Measurements from ENCODE around the gene TPSAB1. TPM values are rescaled to one million over a fixed set of nuclear protein-coding genes. Genes with fewer than 3 reads are reported as not detected.
"Not testable (repeated sequence)": the region's sequence is repeated elsewhere in the genome, so short reads cannot be mapped to it uniquely, and the experiment has no call there.

Gene TPSAB1
- total RNA-seq: not detected
- polyA plus RNA-seq: not detected

GRCh38 chr16:1240436-1240835 is at the start of gene TPSAB1:
TPSAB1 (plus strand) TSS chr16:1240705; CDS start chr16:1240939, 234 bp downstream.
- H3K9me3 Mint-ChIP-seq; H3K9me3 ChIP-seq (ENCODE audit: low read length); H3K4me3 Mint-ChIP-seq; H3K27me3 ChIP-seq (ENCODE audit: insufficient read depth, low read length, poor library complexity, severe bottlenecking); H3K27ac ChIP-seq (ENCODE audit: low read depth, low read length); DNase-seq; H3K27me3 Mint-ChIP-seq; H3K4me1 ChIP-seq (ENCODE audit: insufficient read depth, low read length); H3K36me3 Mint-ChIP-seq; H3K36me3 ChIP-seq (ENCODE audit: insufficient read depth, low read length); CTCF ChIA-PET; POLR2A ChIA-PET; H3K27ac Mint-ChIP-seq; H3K4me1 Mint-ChIP-seq; H3K4me3 ChIP-seq (ENCODE audit: low read length): not testable (repeated sequence)

GRCh38 chr16:1190789-1191188 is 49.7 kb upstream of the TPSAB1 start:
- H3K27ac Mint-ChIP-seq; H3K4me1 Mint-ChIP-seq; H3K27me3 Mint-ChIP-seq; DNase-seq; H3K36me3 Mint-ChIP-seq; POLR2A ChIA-PET; H3K9me3 Mint-ChIP-seq; H3K27me3 ChIP-seq (ENCODE audit: insufficient read depth, low read length, poor library complexity, severe bottlenecking); H3K4me3 Mint-ChIP-seq; H3K36me3 ChIP-seq (ENCODE audit: insufficient read depth, low read length); H3K4me1 ChIP-seq (ENCODE audit: insufficient read depth, low read length); H3K9me3 ChIP-seq (ENCODE audit: low read length); H3K27ac ChIP-seq (ENCODE audit: low read depth, low read length); H3K4me3 ChIP-seq (ENCODE audit: low read length); CTCF ChIA-PET: not testable (repeated sequence)

GRCh38 chr16:1192384-1193073 is 48.0 kb upstream of the TPSAB1 start:
- no peak overlapping the region for H3K27ac Mint-ChIP-seq
- Histone ChIP-seq H3K27ac (ENCODE audit: low read depth, low read length) (no peak overlapping the region), H3K9me3 (ENCODE audit: low read length) (no peaks in the 10 kb centered on the region), H3K36me3 (ENCODE audit: insufficient read depth, low read length) (no peaks in the 10 kb centered on the region), H3K27me3 (ENCODE audit: insufficient read depth, low read length, poor library complexity, severe bottlenecking) (no peaks in the 10 kb centered on the region), H3K4me3 (ENCODE audit: low read length) (no peak overlapping the region), H3K4me1 (ENCODE audit: insufficient read depth, low read length) (no peaks in the 10 kb centered on the region)
- H3K27me3 Mint-ChIP-seq: peaks cover 5 to 6% of the 10 kb centered on the region in 2 donors
- H3K4me1 Mint-ChIP-seq: no peaks in the 10 kb centered on the region
- H3K9me3 Mint-ChIP-seq: no peaks in the 10 kb centered on the region
- no peaks in the 10 kb centered on the region for H3K36me3 Mint-ChIP-seq
- CTCF ChIA-PET: no interaction called here
- H3K4me3 Mint-ChIP-seq: peak overlapping the region in 1 of 7 donors; percentile 59
- POLR2A ChIA-PET: no interaction called here
- DNase-seq: no peak

GRCh38 chr16:1193143-1193824 is 47.2 kb upstream of the TPSAB1 start:
- Histone ChIP-seq H3K4me1 (ENCODE audit: insufficient read depth, low read length) (no peaks in the 10 kb centered on the region), H3K36me3 (ENCODE audit: insufficient read depth, low read length) (no peaks in the 10 kb centered on the region), H3K27ac (ENCODE audit: low read depth, low read length) (no peak overlapping the region), H3K9me3 (ENCODE audit: low read length) (no peaks in the 10 kb centered on the region), H3K4me3 (ENCODE audit: low read length) (no peak overlapping the region), H3K27me3 (ENCODE audit: insufficient read depth, low read length, poor library complexity, severe bottlenecking) (no peaks in the 10 kb centered on the region)
- H3K36me3 Mint-ChIP-seq: no peaks in the 10 kb centered on the region
- H3K4me3 Mint-ChIP-seq: no peak overlapping the region
- H3K9me3 Mint-ChIP-seq: no peaks in the 10 kb centered on the region
- H3K4me1 Mint-ChIP-seq: no peaks in the 10 kb centered on the region
- H3K27me3 Mint-ChIP-seq: peaks cover 4 to 5% of the 10 kb centered on the region in 2 donors
- H3K27ac Mint-ChIP-seq: no peak overlapping the region
- DNase-seq: no peak
- CTCF ChIA-PET: no interaction called here
- POLR2A ChIA-PET: no interaction called here

- no peak for DNase-seq
- Mint-ChIP-seq H3K27ac (no peak overlapping the region), H3K27me3 (peaks cover 4 to 5% of the 10 kb centered on the region in 2 donors), H3K4me3 (no peak overlapping the region), H3K4me1 (no peaks in the 10 kb centered on the region), H3K9me3 (no peaks in the 10 kb centered on the region), H3K36me3 (no peaks in the 10 kb centered on the region)
- H3K27me3 ChIP-seq (ENCODE audit: insufficient read depth, low read length, poor library complexity, severe bottlenecking): no peaks in the 10 kb centered on the region
- CTCF ChIA-PET: no interaction called here
- H3K4me1 ChIP-seq (ENCODE audit: insufficient read depth, low read length): no peaks in the 10 kb centered on the region
- no peak overlapping the region for H3K4me3 ChIP-seq (ENCODE audit: low read length)
- POLR2A ChIA-PET: no interaction called here
- H3K36me3 ChIP-seq (ENCODE audit: insufficient read depth, low read length): no peaks in the 10 kb centered on the region
- no peaks in the 10 kb centered on the region for H3K9me3 ChIP-seq (ENCODE audit: low read length)
- no peak overlapping the region for H3K27ac ChIP-seq (ENCODE audit: low read depth, low read length)
These were observed 46.5 kb upstream of the TPSAB1 start for GRCh38 chr16:1193825-1194581.

- no peaks in the 10 kb centered on the region for H3K36me3 ChIP-seq (ENCODE audit: insufficient read depth, low read length)
- no peaks in the 10 kb centered on the region for H3K4me1 ChIP-seq (ENCODE audit: insufficient read depth, low read length)
- no peaks in the 10 kb centered on the region for H3K27me3 ChIP-seq (ENCODE audit: insufficient read depth, low read length, poor library complexity, severe bottlenecking)
- H3K9me3 ChIP-seq (ENCODE audit: low read length): no peaks in the 10 kb centered on the region
- ChIA-PET CTCF (no interaction called here), POLR2A (no interaction called here)
- Mint-ChIP-seq H3K4me3 (no peak overlapping the region), H3K36me3 (no peaks in the 10 kb centered on the region), H3K4me1 (peaks cover 0 to 2% (median 0%) of the 10 kb centered on the region in 3 donors), H3K27me3 (peaks cover 4 to 5% of the 10 kb centered on the region in 2 donors), H3K9me3 (no peaks in the 10 kb centered on the region), H3K27ac (no peak overlapping the region)
- H3K27ac ChIP-seq (ENCODE audit: low read depth, low read length): no peak overlapping the region
- H3K4me3 ChIP-seq (ENCODE audit: low read length): no peak overlapping the region
- DNase-seq: peak in 1 of 5 donors; percentile 19
These were observed 45.7 kb upstream of the TPSAB1 start for GRCh38 chr16:1194665-1195392.

GRCh38 chr16:1195393-1195666 is 45.2 kb upstream of the TPSAB1 start:
- peaks cover 0 to 2% (median 0%) of the 10 kb centered on the region in 3 donors for H3K4me1 Mint-ChIP-seq
- CTCF ChIA-PET: no interaction called here

GRCh38 chr16:1196494-1196893 is 44.0 kb upstream of the TPSAB1 start:
- DNase-seq: no peak
- POLR2A ChIA-PET: no interaction called here
- no peak overlapping the region for H3K27ac Mint-ChIP-seq
- Histone ChIP-seq H3K27ac (ENCODE audit: low read depth, low read length) (no peak overlapping the region), H3K4me1 (ENCODE audit: insufficient read depth, low read length) (no peaks in the 10 kb centered on the region), H3K9me3 (ENCODE audit: low read length) (no peaks in the 10 kb centered on the region), H3K36me3 (ENCODE audit: insufficient read depth, low read length) (no peaks in the 10 kb centered on the region), H3K4me3 (ENCODE audit: low read length) (no peak overlapping the region), H3K27me3 (ENCODE audit: insufficient read depth, low read length, poor library complexity, severe bottlenecking) (no peaks in the 10 kb centered on the region)
- peaks cover 0 to 2% (median 0%) of the 10 kb centered on the region in 3 donors for H3K4me1 Mint-ChIP-seq
- H3K4me3 Mint-ChIP-seq: no peak overlapping the region
- H3K27me3 Mint-ChIP-seq: peaks cover 4 to 7% of the 10 kb centered on the region in 2 donors
- no peaks in the 10 kb centered on the region for H3K36me3 Mint-ChIP-seq
- CTCF ChIA-PET: no interaction called here
- H3K9me3 Mint-ChIP-seq: no peaks in the 10 kb centered on the region

More at GRCh38 chr16:1195393-1195666, 45.2 kb upstream of the TPSAB1 start:
- DNase-seq: no peak
- Mint-ChIP-seq H3K9me3 (no peaks in the 10 kb centered on the region), H3K27me3 (peaks cover 4 to 7% of the 10 kb centered on the region in 2 donors), H3K27ac (no peak overlapping the region), H3K36me3 (no peaks in the 10 kb centered on the region), H3K4me3 (no peak overlapping the region)
- H3K4me1 ChIP-seq (ENCODE audit: insufficient read depth, low read length): no peaks in the 10 kb centered on the region
- H3K27me3 ChIP-seq (ENCODE audit: insufficient read depth, low read length, poor library complexity, severe bottlenecking): no peaks in the 10 kb centered on the region
- H3K4me3 ChIP-seq (ENCODE audit: low read length): no peak overlapping the region
- H3K27ac ChIP-seq (ENCODE audit: low read depth, low read length): no peak overlapping the region
- H3K36me3 ChIP-seq (ENCODE audit: insufficient read depth, low read length): no peaks in the 10 kb centered on the region
- no peaks in the 10 kb centered on the region for H3K9me3 ChIP-seq (ENCODE audit: low read length)
- POLR2A ChIA-PET: no interaction called here
